IMR-90 (cell line): Measurements from ENCODE around the gene ABHD13.

ENCODE experiments used
- RAD21 ChIP-seq: IDR thresholded peaks from 2 replicates; pipeline ENCODE4 v1.6.1; 2012; ENCODE audit warnings: low read length, improper control_type of control experiment
- RFX5 ChIP-seq: IDR thresholded peaks from 2 replicates; pipeline ENCODE4 v1.8.0; 2012; ENCODE audit warnings: low read depth, mild to moderate bottlenecking, low read length, moderate library complexity

DNA sequence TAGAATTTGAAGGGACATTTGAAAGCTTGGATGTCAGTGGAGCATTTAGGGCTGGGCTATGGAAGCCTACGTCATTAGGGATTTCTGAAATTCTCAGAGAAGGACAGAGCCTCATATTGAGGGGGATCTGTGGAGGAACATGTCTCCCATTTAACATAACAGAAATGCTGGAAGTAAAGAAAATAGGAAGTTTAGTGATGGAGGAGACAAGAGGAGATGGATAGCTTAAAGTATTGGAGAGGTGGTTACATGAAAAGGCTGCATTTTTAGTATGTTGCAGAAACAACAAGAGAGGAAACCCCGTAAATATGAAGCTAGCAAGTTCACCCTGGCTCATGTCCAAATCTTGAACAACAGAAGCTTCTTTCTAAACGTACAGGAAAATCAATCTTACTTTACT is 27.3 kb upstream of the ABHD13 start:
- TF ChIP-seq RFX5 (no peak), RAD21 (no peak)
